Subcutaneous adipose tissue (tissue), 4 donors: ENCODE results near the gene CTCF. TPM values are rescaled to one million over a fixed set of nuclear protein-coding genes. Genes with fewer than 3 reads are reported as not detected.

ENCODE experiments used
- total RNA-seq, 4 donors: library from RNA; depleted of rRNA; stranded (reverse); fragments of >200 nt; gene quantifications; one replicate each; pipeline ENCODE4 v1.1.0, GENCODE V29; 2016
- TF ChIP-seq, protein P1 (sequence below): fragments of 450-650 bp; IDR thresholded peaks from one replicate; pipeline ENCODE4 v1.5.1; 2016; ENCODE audit warnings: low read depth, mild to moderate bottlenecking, control low read depth, antibody characterized with exemption, moderate library complexity

CTCF gene
- total RNA-seq, 4 donors from 2014 or later = 22.9 to 43.7 (median 29.3) TPM

DNA sequence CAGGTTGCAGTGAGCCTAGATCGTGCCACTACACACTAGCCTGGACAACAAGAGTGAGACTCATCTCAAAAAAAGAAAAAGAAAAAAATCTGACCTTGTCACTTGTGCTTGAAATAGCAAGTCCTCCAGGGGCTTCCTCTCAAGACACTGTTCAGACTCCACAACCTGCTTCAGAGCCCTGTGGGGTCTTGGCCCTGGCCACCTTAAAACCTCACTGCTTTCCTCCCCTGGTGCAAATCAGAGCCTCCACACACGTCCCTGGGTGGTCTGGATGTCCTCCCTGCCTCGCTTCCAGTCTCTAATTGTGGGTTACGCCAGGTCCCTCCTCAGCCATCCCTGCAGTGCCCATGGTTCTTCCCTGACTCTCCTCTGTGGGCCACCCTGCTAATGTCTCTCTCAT is 93.0 kb downstream of the CTCF start:
- TF ChIP-seq, protein P1, sequence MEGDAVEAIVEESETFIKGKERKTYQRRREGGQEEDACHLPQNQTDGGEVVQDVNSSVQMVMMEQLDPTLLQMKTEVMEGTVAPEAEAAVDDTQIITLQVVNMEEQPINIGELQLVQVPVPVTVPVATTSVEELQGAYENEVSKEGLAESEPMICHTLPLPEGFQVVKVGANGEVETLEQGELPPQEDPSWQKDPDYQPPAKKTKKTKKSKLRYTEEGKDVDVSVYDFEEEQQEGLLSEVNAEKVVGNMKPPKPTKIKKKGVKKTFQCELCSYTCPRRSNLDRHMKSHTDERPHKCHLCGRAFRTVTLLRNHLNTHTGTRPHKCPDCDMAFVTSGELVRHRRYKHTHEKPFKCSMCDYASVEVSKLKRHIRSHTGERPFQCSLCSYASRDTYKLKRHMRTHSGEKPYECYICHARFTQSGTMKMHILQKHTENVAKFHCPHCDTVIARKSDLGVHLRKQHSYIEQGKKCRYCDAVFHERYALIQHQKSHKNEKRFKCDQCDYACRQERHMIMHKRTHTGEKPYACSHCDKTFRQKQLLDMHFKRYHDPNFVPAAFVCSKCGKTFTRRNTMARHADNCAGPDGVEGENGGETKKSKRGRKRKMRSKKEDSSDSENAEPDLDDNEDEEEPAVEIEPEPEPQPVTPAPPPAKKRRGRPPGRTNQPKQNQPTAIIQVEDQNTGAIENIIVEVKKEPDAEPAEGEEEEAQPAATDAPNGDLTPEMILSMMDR = no peak

DNA sequence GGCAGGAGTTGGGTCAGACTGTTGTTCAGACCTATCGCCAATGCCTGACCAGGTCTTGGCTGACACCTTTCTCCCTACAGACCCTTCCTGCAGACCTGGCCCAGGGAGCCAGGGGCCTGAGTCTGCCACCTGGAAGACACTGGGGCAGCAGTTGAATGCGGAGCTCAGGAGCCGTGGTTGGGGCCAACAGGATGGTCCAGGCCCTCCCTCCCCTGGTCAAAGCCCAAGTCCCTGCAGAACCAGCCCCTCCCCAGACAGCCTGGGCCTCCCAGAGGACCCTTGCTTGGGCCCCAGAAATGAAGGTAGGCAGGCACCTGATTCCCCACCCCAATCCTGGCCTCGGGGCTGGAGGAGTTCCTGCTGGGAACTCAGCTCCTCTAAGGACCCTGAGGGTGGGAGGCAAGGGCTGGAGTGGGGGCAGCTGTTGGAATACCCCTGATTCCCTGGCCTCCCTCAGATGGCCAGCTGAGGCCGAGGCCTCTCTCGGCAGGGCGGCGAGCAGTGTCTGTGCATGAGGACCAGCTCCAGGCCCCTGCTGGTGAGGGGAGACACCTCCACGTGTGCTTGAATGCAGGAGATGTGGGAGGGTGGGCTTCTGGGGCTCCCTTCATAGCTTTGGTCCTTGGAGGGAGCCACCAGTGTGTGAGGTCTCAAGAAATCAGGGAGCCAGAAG is 94.2 kb downstream of the CTCF start:
- TF ChIP-seq, protein P1 = no peak

DNA sequence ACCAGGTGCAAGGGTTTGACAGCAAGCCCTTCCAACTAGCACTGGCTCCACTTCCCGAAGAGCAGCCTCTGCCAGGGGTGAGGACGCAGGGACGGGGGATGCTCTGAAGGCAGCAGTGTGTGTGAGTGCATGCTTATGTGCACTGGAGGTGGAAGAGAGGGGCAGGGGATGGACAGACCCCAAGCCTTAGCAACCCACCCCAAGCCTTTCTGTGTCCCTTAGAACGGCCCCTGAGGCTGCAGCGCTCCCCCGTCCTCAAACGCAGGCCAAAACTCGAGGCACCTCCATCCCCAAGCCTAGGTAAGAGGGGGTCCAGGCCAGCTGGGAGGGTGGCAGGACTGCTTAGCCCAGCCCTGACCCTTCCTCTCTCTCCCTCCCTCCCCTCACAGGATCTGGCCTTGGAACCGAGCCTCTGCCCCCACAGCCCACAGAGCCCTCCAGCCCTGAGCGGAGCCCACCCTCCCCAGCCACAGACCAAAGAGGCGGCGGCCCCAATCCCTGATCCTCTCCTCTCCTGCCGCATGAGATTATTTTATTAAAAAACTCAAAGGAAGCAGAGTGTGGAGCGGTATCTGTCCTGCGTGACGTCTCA is 94.8 kb downstream of the CTCF start:
- TF ChIP-seq, protein P1 = no peak

DNA sequence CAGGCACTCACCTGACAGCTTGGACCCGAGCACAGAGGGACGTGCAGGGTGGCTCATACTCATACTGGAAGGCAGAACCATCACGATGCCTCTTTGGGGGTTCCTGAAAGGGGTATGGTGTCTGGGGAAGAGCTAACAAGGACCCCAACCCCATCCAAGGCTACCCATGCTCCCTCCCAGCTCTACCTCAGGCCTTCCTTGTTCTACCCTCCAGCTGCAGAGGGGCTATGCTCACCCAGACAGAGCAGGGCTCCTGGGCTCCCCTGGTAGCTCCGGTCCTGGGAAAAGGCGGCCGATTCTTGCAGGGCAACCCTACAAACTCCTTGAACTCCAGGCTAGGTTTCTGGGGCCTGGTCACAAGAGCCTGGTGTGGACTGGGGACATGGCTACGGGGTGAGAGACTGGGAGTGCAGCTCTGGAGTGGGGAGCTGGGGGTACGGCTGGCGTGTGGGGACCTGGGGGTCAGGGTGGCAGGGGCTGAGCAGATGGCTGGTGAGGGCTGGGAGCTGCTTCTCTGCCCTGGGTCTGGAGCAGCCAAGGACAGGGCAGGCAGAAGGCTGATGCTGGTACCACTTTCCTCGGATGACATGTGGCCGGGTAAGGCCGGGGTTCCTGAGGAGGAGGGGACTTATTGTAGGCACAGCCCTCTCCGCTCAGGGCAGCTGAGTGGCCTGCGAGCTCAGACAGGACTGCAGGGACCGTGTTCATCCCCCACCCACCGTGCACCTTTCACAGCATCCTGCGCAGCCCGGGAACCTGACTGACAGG is 95.6 kb downstream of the CTCF start:
- TF ChIP-seq, protein P1 = no peak

DNA sequence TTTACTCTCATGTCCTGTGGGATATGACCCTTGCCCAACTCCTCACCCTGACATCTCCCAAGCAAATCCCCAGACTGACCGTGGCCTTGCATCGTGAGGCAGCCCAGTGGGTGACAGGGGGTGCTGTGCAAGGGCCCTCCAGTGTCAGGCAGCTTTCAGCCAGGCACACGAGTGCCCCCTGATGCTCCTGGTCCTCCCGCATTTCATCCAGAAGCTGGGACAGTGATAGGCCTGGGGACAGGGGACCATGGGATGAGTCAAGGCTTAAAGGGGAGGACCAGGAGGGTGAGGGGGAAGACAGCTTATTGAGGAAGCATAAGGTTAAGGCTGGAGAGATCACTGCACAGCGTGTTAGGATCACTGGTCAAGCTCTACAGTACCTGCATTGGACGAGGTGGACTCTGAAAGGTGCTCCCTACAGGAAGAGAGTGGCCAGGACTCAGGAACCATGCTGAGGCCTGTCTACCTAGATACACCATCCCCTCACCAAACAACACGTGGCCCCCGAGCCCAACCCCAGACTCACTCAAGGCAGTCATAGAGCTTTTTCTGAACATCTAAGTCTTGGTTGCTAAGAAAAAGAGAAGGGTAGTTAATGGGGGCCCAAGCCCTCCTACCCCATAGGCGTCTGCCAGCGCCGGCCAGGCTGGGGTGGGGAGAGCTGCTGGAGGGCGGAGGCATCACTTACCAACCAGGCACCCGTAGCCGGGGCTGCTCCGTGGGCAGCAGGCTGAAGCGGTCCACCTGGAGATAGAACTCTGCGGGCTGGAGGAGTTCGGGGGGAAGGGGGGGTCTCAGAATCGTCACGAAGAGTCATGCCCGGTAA is 96.7 kb downstream of the CTCF start:
- TF ChIP-seq, protein P1 = no peak

DNA sequence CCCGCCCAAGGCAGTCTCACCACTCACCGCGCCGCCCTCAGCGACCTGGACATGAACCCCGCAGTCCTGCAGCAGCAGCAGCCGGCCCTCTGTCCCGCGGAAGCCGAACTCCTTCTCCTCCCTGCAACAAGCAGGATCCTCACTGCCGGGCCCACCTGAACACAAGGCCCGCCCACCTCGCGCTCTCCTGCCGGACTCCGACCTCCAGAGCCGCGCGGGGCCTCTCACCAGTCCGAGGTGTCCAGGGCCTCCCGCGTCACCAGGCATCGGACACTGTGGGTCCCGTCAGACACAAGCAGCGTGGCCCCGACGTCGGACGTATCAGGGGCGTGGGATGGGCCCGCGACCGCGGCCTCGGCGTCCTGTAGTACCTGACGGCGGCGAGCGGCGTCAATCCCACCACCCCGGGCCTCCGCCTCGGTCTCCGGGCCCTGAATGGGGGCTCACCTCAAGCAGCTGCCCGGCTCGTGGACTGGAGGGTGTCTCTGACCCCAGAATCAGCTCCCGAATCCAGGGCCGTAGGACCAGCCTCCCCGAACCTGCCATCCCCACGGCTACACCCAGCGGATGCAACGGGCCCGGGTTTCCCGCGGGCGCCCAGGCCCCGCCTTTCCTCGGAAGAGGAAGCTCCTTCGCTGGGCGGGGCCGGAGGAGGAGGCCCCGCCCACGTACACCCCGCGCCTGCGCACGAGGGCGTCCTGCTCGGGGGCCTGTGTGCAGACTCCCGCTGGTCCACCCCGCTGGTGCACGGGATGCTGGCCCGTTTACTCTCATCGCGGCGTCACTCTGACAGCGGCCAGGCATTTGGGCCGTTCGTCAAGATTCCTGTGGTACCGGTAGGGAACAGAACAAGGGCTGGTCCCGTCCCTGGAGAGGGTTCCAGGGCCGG is 97.6 kb downstream of the CTCF start, which contains the start of gene ACD:
TSS of gene ACD (minus strand) at position 586 of the 889 bp plus-strand sequence. CDS start at position 546, 40 bp downstream.
- TF ChIP-seq, protein P1 = no peak
